Thyroid gland (tissue), 4 donors: Measurements from ENCODE around the gene TRIM14. TPM values are rescaled to one million over a fixed set of nuclear protein-coding genes. Genes with fewer than 3 reads are reported as not detected.
"Not testable (repeated sequence)": the region's sequence is repeated elsewhere in the genome, so short reads cannot be mapped to it uniquely, and the experiment has no call there.

ENCODE experiments used
- DNase-seq, 2 donors: peaks; one replicate each; pipeline ENCODE4 v3.0.0-alpha.2; 2019
- H3K27ac ChIP-seq, 3 donors: fragments of 200-600 bp; sonication (generic); 1 replicate in 2 of 3; 2 replicates in 1 of 3; pipeline ENCODE4 v1.5.1; 2016 to 2019; ENCODE audit warnings: mild to moderate bottlenecking in 1 of 3, moderate library complexity in 1 of 3
- H3K27me3 ChIP-seq: fragments of 200-600 bp; sonication (generic); one replicate; pipeline ENCODE4 v1.5.1; 2019
- H3K36me3 ChIP-seq, 2 donors: fragments of 200-600 bp; sonication (generic); one replicate each; pipeline ENCODE4 v1.5.1; 2016 to 2019
- H3K4me1 ChIP-seq, 2 donors: fragments of 200-600 bp; sonication (generic); one replicate each; pipeline ENCODE4 v1.5.1; 2017 to 2019
- H3K4me3 ChIP-seq, 3 donors: fragments of 200-600 bp; sonication (generic); replicated peaks in 1 of 3; 1 replicate in 2 of 3; 2 replicates in 1 of 3; pipeline ENCODE4 v1.5.1; 2016; ENCODE audit warnings: mild to moderate bottlenecking in 1 of 3
- H3K9me3 ChIP-seq: fragments of 200-600 bp; sonication (generic); one replicate; pipeline ENCODE4 v1.5.1; 2017
- POLR2A ChIP-seq, 2 donors: fragments of 450-650 bp; IDR thresholded peaks; one replicate each; pipeline ENCODE4 v1.6.1; 2017; ENCODE audit warnings: antibody characterized with exemption in 2 of 2, mild to moderate bottlenecking in 2 of 2, moderate library complexity in 1 of 2
- WGBS, 2 donors: methylation state at CpG; one replicate each; pipeline ENCODE4 v1.1.5; 2017; 5-methylcytosine and 5-hydroxymethylcytosine counted together
- intact Hi-C: fragments of 100-400 bp; cut with DNase I; formaldehyde crosslinking; loops from one replicate; pipeline ENCODE4 v1.15.1; 2023
- total RNA-seq, 4 donors: library from RNA; depleted of rRNA; stranded (reverse); fragments of >200 nt; gene quantifications; one replicate each; pipeline ENCODE4 v1.2.3, GENCODE V29; 2016
- TF ChIP-seq, protein P1 (sequence below), 6 experiments: fragments of 200-600 bp in 3 of 6; fragments of 450-650 bp in 3 of 6; sonication (generic) in 3 of 6; IDR thresholded peaks; one replicate each; pipeline ENCODE4 v1.5.1; 2016 to 2019; ENCODE audit warnings: antibody characterized with exemption in 6 of 6, mild to moderate bottlenecking in 2 of 6, inconsistent platforms in 1 of 6, moderate library complexity in 1 of 6

The TRIM14 gene
- total RNA-seq, 4 donors from 2014 or later: 3.9 to 8.1 (median 5.2) TPM

DNA sequence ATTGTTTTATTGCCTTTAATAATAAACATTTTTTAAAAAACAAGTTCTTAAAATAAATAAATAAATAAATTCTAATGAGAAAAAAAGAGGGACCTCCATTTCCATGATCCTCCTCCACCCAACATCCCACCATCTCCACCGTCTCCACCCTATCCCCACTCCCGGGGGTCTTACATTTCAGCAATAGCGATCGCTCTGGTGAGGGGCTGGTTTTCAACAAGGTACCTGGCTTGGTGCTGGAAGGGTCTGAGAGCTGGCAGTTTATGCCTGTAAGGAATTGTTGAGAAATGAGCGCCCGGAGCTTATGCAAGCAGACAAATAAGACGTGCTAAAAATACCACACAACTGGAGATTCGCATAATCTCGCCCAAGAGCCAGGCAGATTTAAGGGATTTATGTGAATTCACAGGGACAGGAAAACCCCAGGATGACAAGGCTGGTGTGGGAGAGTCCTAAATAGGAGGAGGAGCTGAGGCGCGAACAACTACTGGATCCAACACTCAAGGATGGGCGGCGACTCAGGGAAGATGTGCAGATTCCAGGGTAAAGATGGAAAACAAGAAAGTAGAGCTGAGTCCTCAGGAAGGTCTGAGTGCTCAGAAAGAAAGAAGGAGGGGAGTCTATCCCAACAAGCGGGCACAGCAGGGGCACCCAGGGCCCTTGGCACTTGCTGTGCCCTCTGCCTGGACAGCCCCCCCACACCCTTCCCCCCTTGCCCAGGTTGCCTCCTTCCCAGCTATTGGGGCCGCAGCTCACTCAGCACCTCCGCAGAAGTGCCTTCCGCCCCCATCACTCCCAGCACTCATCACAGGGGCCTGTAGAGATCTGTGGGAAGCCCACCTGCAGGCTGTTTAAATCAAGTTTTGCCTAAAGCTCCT, 27.0 kb downstream of the TRIM14 start:
- 60 to 65% methylated on average over 17 of the region's 17 CpGs for WGBS, 2 donors

GRCh38 chr9:98090674-98091073, 28.3 kb downstream of the TRIM14 start:
- H3K27me3 ChIP-seq, H3K4me3 ChIP-seq, intact Hi-C loops, DNase-seq, H3K27ac ChIP-seq, H3K9me3 ChIP-seq, H3K36me3 ChIP-seq, H3K4me1 ChIP-seq: not testable (repeated sequence)
- 77 to 83% methylated on average over 3 of the region's 3 CpGs for WGBS, 2 donors

More for the DNA sequence above, 27.0 kb downstream of the TRIM14 start:
- no peak overlapping the region for H3K4me3 ChIP-seq
- H3K27me3 ChIP-seq: no peaks in the 10 kb centered on the region
- H3K36me3 ChIP-seq: no peaks in the 10 kb centered on the region
- peaks cover 0 to 4% of the 10 kb centered on the region in 2 donors for H3K4me1 ChIP-seq
- H3K9me3 ChIP-seq: no peaks in the 10 kb centered on the region
- no peak for DNase-seq
- TF ChIP-seq, protein P1, sequence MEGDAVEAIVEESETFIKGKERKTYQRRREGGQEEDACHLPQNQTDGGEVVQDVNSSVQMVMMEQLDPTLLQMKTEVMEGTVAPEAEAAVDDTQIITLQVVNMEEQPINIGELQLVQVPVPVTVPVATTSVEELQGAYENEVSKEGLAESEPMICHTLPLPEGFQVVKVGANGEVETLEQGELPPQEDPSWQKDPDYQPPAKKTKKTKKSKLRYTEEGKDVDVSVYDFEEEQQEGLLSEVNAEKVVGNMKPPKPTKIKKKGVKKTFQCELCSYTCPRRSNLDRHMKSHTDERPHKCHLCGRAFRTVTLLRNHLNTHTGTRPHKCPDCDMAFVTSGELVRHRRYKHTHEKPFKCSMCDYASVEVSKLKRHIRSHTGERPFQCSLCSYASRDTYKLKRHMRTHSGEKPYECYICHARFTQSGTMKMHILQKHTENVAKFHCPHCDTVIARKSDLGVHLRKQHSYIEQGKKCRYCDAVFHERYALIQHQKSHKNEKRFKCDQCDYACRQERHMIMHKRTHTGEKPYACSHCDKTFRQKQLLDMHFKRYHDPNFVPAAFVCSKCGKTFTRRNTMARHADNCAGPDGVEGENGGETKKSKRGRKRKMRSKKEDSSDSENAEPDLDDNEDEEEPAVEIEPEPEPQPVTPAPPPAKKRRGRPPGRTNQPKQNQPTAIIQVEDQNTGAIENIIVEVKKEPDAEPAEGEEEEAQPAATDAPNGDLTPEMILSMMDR (IDR thresholded peaks at IDR 0.05): no peak
- no peak for TF ChIP-seq POLR2A (IDR thresholded peaks at IDR 0.05)
- intact Hi-C loops: no loop called here
- H3K27ac ChIP-seq: no peak overlapping the region

GRCh38 chr9:98087420-98088354, 31.3 kb downstream of the TRIM14 start:
- Histone ChIP-seq H3K9me3 (no peaks in the 10 kb centered on the region), H3K27ac (peak overlapping the region in 2 of 3 donors; percentile 17 to 19), H3K27me3 (no peaks in the 10 kb centered on the region), H3K36me3 (no peaks in the 10 kb centered on the region), H3K4me1 (peaks cover 0 to 4% of the 10 kb centered on the region in 2 donors), H3K4me3 (peak overlapping the region in 1 of 3 donors; percentile 4)
- DNase-seq: peak; percentile 84
- TF ChIP-seq, protein P1 (IDR thresholded peaks at IDR 0.05): peak in 1 of 6 experiments; percentile 6
- TF ChIP-seq POLR2A (IDR thresholded peaks at IDR 0.05): peak in 1 of 2 donors; percentile 36
- intact Hi-C loops: no loop called here
- 25 to 31% methylated on average over 11 to 20 of the region's 92 CpGs for WGBS, 2 donors

DNA sequence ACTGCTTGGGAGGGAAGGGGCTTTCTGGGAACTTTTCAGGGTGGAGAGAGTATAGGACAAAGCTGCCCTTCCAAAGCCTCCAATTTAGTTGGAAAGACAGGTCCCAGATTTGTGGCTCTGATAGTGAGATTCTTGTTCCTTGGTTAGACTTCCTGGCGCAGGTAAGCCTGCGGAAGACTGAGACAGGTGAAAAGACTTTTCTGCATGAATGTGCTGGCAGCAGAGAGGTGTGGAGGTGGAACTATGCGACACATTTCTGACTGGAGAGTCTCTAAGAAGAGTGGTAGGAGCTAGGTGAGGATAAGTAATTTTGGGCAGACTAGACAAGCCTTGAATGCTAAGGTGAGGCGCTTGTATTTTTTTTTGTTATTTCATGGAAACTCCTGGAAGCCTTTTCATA, 32.6 kb downstream of the TRIM14 start:
- Histone ChIP-seq H3K27me3 (no peaks in the 10 kb centered on the region), H3K9me3 (no peaks in the 10 kb centered on the region), H3K27ac (peak overlapping the region in 1 of 3 donors; percentile 17), H3K4me1 (peaks cover 0 to 4% of the 10 kb centered on the region in 2 donors), H3K36me3 (peaks cover 4 to 6% of the 10 kb centered on the region in 2 donors), H3K4me3 (no peak overlapping the region)
- intact Hi-C loops: no loop called here
- WGBS, 2 donors: 88 to 91% methylated on average over 4 of the region's 4 CpGs
- TF ChIP-seq POLR2A (IDR thresholded peaks at IDR 0.05): no peak
- TF ChIP-seq, protein P1 (IDR thresholded peaks at IDR 0.05): no peak
- peak in 1 of 2 donors; percentile 36 for DNase-seq

- TF ChIP-seq, protein P1 (IDR thresholded peaks at IDR 0.05): no peak
- no peak for TF ChIP-seq POLR2A (IDR thresholded peaks at IDR 0.05)
- H3K9me3 ChIP-seq: no peaks in the 10 kb centered on the region
- intact Hi-C loops: no loop called here
- no peaks in the 10 kb centered on the region for H3K27me3 ChIP-seq
- 80 to 84% methylated on average over 6 to 7 of the region's 7 CpGs for WGBS, 2 donors
- H3K4me3 ChIP-seq: no peak overlapping the region
- peak overlapping the region in 1 of 3 donors; percentile 17 for H3K27ac ChIP-seq
- peak; percentile 18 to 33 for DNase-seq
- peaks cover 10 to 12% of the 10 kb centered on the region in 2 donors for H3K36me3 ChIP-seq
- peaks cover 0 to 4% of the 10 kb centered on the region in 2 donors for H3K4me1 ChIP-seq
Observed at GRCh38 chr9:98085944-98086343, 33.1 kb downstream of the TRIM14 start.
